Loucy (cell line): ENCODE measurements around the gene TRMT61A.

Experiments
- EZH2phosphoT487 ChIP-seq: fragments of 200-600 bp; IDR thresholded peaks from 2 replicates; pipeline ENCODE4 v1.6.1; 2018; ENCODE audit warnings: antibody characterized with exemption, mild to moderate bottlenecking, moderate library complexity, borderline replicate concordance
- TF ChIP-seq, protein P1 (sequence below): fragments of 200-600 bp; sonication (generic); conservative IDR thresholded peaks from 2 replicates; pipeline ENCODE4 v1.5.1; 2014; ENCODE audit warnings: mild to moderate bottlenecking, antibody characterized with exemption, low read length

DNA sequence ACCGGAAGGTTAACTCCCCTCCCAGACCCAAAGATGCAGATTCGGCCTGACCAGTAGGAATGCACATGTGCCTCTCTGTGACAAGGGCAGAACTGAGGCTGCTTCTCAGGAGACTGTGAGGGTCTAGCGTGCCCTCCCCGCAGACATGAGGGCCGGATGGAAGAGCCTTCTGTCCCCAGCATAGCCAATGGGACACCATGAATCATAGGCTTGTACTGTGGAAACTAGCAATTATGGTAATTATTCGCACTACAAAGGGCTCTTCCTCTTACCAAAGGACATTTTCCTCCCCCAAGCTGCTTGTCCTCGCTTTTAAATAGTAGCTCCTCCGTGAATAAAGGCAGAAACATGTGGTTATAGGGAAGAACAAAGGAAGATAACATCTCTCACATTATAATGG lies 40.0 kb downstream of the TRMT61A start:
- TF ChIP-seq, protein P1, sequence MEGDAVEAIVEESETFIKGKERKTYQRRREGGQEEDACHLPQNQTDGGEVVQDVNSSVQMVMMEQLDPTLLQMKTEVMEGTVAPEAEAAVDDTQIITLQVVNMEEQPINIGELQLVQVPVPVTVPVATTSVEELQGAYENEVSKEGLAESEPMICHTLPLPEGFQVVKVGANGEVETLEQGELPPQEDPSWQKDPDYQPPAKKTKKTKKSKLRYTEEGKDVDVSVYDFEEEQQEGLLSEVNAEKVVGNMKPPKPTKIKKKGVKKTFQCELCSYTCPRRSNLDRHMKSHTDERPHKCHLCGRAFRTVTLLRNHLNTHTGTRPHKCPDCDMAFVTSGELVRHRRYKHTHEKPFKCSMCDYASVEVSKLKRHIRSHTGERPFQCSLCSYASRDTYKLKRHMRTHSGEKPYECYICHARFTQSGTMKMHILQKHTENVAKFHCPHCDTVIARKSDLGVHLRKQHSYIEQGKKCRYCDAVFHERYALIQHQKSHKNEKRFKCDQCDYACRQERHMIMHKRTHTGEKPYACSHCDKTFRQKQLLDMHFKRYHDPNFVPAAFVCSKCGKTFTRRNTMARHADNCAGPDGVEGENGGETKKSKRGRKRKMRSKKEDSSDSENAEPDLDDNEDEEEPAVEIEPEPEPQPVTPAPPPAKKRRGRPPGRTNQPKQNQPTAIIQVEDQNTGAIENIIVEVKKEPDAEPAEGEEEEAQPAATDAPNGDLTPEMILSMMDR: no peak
- TF ChIP-seq EZH2phosphoT487: no peak
